Hepatocyte (in vitro differentiated cells): Measurements from ENCODE around the gene ADGRG6. TPM values are rescaled to one million over a fixed set of nuclear protein-coding genes. Genes with fewer than 3 reads are reported as not detected.

ENCODE experiments used
- DNase-seq: peaks from one replicate; pipeline ENCODE4 v3.0.0-alpha.2; 2016; ENCODE audit warnings: low spot score
- H2AFZ ChIP-seq: fragments of 200-600 bp; sonication (generic); 2 replicates; pipeline ENCODE4 v1.6.0; 2016; ENCODE audit warnings: antibody characterized with exemption, mild to moderate bottlenecking
- H3K27ac ChIP-seq: fragments of 200-600 bp; sonication (generic); 2 replicates; pipeline ENCODE4 v1.5.1; 2016; ENCODE audit warnings: mild to moderate bottlenecking
- H3K27me3 ChIP-seq: fragments of 200-600 bp; sonication (generic); 2 replicates; pipeline ENCODE4 v1.6.1; 2016
- H3K36me3 ChIP-seq: fragments of 200-600 bp; sonication (generic); replicated peaks from 2 replicates; pipeline ENCODE4 v1.5.1; 2016; ENCODE audit warnings: low read depth; ENCODE audit not compliant: insufficient read depth
- H3K4me1 ChIP-seq: fragments of 200-600 bp; sonication (generic); 2 replicates; pipeline ENCODE4 v1.5.1; 2016; ENCODE audit warnings: mild to moderate bottlenecking, moderate library complexity; ENCODE audit not compliant: insufficient read depth
- H3K4me2 ChIP-seq: fragments of 200-600 bp; sonication (generic); 2 replicates; pipeline ENCODE4 v1.6.0; 2016
- H3K4me3 ChIP-seq: fragments of 200-600 bp; sonication (generic); 2 replicates; pipeline ENCODE4 v1.5.1; 2016; ENCODE audit warnings: mild to moderate bottlenecking
- H3K79me2 ChIP-seq: fragments of 200-600 bp; sonication (generic); 2 replicates; pipeline ENCODE4 v1.6.0; 2017; ENCODE audit warnings: mild to moderate bottlenecking
- H3K9me2 ChIP-seq: fragments of 200-600 bp; sonication (generic); replicated peaks from 2 replicates; pipeline ENCODE4 v1.6.0; 2017; ENCODE audit warnings: mild to moderate bottlenecking; ENCODE audit not compliant: insufficient read depth
- H3K9me3 ChIP-seq: fragments of 200-600 bp; sonication (generic); 2 replicates; pipeline ENCODE4 v1.5.1; 2016; ENCODE audit warnings: low read depth, mild to moderate bottlenecking
- H4K20me1 ChIP-seq: fragments of 200-600 bp; sonication (generic); 2 replicates; pipeline ENCODE4 v1.6.0; 2016; ENCODE audit warnings: mild to moderate bottlenecking; ENCODE audit not compliant: insufficient read depth, poor library complexity, severe bottlenecking
- EZH2 ChIP-seq: fragments of 200-600 bp; sonication (generic); IDR thresholded peaks from 2 replicates; pipeline ENCODE4 v1.6.1; 2016; ENCODE audit warnings: antibody characterized with exemption, mild to moderate bottlenecking, borderline replicate concordance
- EZH2phosphoT487 ChIP-seq: fragments of 200-600 bp; sonication (generic); IDR thresholded peaks from one replicate; pipeline ENCODE4 v1.6.1; 2018; ENCODE audit warnings: antibody characterized with exemption, mild to moderate bottlenecking, low read depth, moderate library complexity; ENCODE audit not compliant: unreplicated experiment, severe bottlenecking
- WGBS: methylation state at CpG from one replicate; pipeline ENCODE4 v1.1.6; 2016; ENCODE audit warnings: low lambda C conversion rate; ENCODE audit errors: missing lambda C conversion rate; 5-methylcytosine and 5-hydroxymethylcytosine counted together
- polyA plus RNA-seq: library from polyadenylated mRNA; unstranded; fragments of >200 nt; fragmentation: Nextera tagmentation; extraction: Ambion mirVana; gene quantifications from 2 replicates; pipeline ENCODE4 v1.2.1, GENCODE V29; 2016
- total RNA-seq: library from RNA; depleted of rRNA; stranded (reverse); fragments of >200 nt; gene quantifications from 2 replicates; pipeline ENCODE4 v1.2.3, GENCODE V29; 2014
- TF ChIP-seq, protein P1 (sequence below): fragments of 200-600 bp; sonication (generic); IDR thresholded peaks from 2 replicates; pipeline ENCODE4 v1.5.1; 2016; ENCODE audit warnings: antibody characterized with exemption, mild to moderate bottlenecking; ENCODE audit not compliant: poor library complexity

ADGRG6 gene
- total and polyA plus RNA-seq, 2 experiments from 2014 or later = 13.9 to 92.0 TPM

DNA sequence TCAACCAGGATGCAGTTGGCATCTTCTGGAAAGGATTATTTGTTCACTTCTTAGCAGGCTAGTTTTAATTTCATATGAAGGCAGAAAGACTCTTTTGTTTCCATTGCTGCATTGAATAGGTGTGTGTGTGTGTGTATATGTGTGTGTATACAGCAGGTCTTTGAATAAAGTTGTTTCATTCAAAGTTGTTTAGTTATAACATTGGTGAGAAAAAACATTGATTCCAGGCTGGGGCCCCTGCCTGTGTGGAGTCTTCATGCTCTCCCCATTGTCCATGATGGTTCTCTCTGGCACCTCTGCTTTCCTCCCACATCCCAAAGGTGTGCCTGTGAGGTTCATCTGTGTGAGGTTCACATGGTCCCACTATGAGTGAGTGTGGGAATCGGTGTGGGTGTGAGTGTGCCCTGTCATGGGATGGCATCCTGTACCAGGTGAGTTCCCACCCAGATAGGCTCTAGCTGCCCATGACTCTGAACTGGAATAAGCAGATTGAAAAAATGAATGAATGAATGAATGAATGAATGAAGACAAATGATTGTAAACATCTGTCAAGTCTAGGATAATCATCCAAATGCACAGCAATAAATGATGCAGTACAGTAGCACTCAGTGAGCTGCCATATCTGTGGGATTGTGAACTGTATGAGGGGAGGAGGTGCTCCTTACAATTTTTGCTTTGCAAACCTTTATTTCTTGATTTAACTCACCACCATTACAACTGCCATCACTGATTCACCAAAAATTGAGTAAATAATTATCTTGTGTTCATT lies 156.0 kb downstream of the ADGRG6 start:
- Histone ChIP-seq H4K20me1 (no peaks in the 10 kb centered on the region), H2AFZ (no peak overlapping the region), H3K9me2 (no peaks in the 10 kb centered on the region), H3K4me1 (no peaks in the 10 kb centered on the region), H3K27ac (no peak overlapping the region), H3K9me3 (no peaks in the 10 kb centered on the region), H3K4me2 (no peak overlapping the region), H3K36me3 (no peaks in the 10 kb centered on the region), H3K27me3 (no peaks in the 10 kb centered on the region), H3K4me3 (no peak overlapping the region), H3K79me2 (no peaks in the 10 kb centered on the region)
- no peak for DNase-seq
- 91% methylated on average over 1 of the region's 1 CpG for WGBS
- TF ChIP-seq EZH2 (no peak), EZH2phosphoT487 (no peak)
- TF ChIP-seq, protein P1, sequence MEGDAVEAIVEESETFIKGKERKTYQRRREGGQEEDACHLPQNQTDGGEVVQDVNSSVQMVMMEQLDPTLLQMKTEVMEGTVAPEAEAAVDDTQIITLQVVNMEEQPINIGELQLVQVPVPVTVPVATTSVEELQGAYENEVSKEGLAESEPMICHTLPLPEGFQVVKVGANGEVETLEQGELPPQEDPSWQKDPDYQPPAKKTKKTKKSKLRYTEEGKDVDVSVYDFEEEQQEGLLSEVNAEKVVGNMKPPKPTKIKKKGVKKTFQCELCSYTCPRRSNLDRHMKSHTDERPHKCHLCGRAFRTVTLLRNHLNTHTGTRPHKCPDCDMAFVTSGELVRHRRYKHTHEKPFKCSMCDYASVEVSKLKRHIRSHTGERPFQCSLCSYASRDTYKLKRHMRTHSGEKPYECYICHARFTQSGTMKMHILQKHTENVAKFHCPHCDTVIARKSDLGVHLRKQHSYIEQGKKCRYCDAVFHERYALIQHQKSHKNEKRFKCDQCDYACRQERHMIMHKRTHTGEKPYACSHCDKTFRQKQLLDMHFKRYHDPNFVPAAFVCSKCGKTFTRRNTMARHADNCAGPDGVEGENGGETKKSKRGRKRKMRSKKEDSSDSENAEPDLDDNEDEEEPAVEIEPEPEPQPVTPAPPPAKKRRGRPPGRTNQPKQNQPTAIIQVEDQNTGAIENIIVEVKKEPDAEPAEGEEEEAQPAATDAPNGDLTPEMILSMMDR = no peak

DNA sequence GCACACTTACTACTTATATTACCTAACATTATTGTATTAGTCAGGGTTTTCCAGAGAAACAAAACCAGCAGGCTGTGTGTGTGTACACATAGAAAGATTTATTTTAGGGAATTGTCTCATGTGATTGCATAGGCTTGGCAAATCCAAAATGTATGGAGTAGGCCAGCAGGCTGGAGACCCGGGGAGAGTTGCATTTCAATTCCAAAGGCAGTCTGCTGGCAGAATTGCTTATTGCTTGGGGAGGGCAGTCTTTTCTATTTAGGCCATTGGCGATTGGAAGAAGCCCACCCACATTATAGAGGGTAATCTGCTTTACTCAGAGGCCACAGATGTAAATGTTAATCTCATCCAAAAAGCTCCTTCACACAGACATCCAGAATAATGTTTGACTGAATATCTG lies 157.0 kb downstream of the ADGRG6 start:
- Histone ChIP-seq H3K4me1 (no peaks in the 10 kb centered on the region), H3K4me3 (no peak overlapping the region), H4K20me1 (no peaks in the 10 kb centered on the region), H2AFZ (no peak overlapping the region), H3K9me2 (no peaks in the 10 kb centered on the region), H3K4me2 (no peak overlapping the region), H3K79me2 (no peaks in the 10 kb centered on the region), H3K27me3 (no peaks in the 10 kb centered on the region), H3K36me3 (no peaks in the 10 kb centered on the region), H3K9me3 (no peaks in the 10 kb centered on the region), H3K27ac (no peak overlapping the region)
- TF ChIP-seq EZH2 (no peak), EZH2phosphoT487 (no peak)
- TF ChIP-seq, protein P1 = no peak
- WGBS = 89% methylated on average over 2 of the region's 2 CpGs
- no peak for DNase-seq

DNA sequence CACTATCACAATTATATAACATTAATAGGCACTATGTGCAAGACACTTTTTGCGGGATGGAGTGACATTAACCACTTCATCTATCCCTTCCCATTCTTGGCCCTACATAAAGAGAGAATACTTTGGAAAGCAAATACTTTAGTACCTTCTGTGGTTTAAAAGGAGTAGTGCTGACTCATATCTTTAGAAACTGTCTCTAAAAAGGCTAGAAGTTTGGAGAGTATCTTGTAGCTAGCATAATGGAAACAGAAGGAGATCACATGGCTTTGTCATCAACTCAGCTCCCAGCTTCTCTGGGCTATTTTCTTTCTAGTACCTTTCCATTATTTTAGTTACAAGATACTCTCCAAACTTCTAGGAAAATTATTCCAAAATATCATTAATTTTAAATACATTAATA lies 157.5 kb downstream of the ADGRG6 start:
- no peak for TF ChIP-seq EZH2
- TF ChIP-seq, protein P1 = no peak
- no peak for TF ChIP-seq EZH2phosphoT487
- Histone ChIP-seq H3K4me1 (no peaks in the 10 kb centered on the region), H4K20me1 (no peaks in the 10 kb centered on the region), H3K79me2 (no peaks in the 10 kb centered on the region), H3K4me2 (no peak overlapping the region), H2AFZ (no peak overlapping the region), H3K4me3 (no peak overlapping the region), H3K9me2 (no peaks in the 10 kb centered on the region), H3K27ac (no peak overlapping the region), H3K27me3 (no peaks in the 10 kb centered on the region), H3K36me3 (no peaks in the 10 kb centered on the region), H3K9me3 (no peaks in the 10 kb centered on the region)
- 97% methylated on average over 1 of the region's 1 CpG for WGBS
- DNase-seq = no peak
